Measurements from ENCODE around the gene MYLK. TPM values are rescaled to one million over a fixed set of nuclear protein-coding genes. Genes with fewer than 3 reads are reported as not detected.

Gene MYLK
- total and polyA plus RNA-seq, 10 of the 15 experiments (the other 5 are each of a cell fraction or from before 2014, with no cell fraction given) = 0.04 to 1.6 (median 0.42) TPM; not detected in 1

DNA sequence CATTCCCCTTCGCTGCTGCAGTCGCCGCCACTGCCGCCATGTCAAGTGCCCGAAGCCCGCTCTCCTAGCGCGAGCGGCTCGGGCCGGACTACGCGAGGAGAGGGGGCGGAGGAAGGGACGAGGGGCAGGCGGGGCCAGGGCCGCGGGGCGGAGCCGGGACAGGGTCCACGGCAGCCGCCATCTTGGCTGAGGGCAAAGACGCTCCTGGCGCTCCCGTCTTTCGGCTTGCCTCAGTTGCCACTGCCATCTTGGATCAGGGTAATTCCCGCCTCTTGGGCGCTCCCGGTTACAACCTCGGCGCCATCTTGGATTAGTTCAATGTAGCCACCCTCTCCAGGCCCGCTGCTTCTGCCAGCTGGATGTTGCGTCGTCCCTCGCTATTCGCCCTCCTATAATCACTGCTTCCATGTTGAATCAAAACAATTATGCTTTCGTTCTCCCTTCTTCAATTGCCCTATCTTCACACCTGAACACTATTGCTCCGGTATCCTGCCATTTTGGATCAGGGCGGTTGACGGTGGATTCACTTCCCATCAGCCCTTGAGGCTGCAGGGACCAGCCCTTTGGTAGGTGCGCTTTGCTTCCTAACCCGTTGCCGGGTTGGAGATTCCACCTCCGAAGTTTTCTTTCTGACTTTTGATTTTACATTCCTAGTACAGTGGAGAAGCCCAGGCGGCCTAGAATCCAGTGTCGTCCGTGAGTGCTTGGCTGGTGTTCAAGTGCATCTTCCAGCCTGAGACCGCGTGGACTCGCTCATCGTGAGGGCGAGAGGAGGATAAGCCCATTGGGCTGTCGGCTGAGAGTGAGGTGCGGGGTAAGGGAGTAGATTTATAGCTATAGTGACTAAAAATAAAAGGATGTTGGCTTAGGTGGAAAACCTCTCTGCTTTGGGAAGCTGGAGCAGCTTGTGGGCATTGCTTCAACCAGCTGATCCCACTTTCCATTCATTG lies 298.9 kb downstream of the MYLK start, which contains the start of gene HACD2:
HACD2 (minus strand) TSS at position 66 of the 950 bp plus-strand sequence; CDS start at position 40, 26 bp downstream.
- SMC1A ChIA-PET (ENCODE audit: uncharacterized antibody, unreplicated experiment) = interaction anchor here (0.7 to 2.5 kb wide), 7 partner anchors 9 to 24 kb away, joined by 3 to 12 read pairs (median 4); no protein-coding TSS in a partner anchor
- FAIRE-seq (peak; percentile 95), ATAC-seq (peak; percentile 95), DNase-seq (ENCODE audit: low read depth, low spot score) (peak; percentile 90)
- Histone ChIP-seq H2AFZ (ENCODE audit: control insufficient read depth, low read depth, low read length) (peak within 1 kb of the TSS; percentile 93), H3K9me3 (replicated peaks; ENCODE audit: control insufficient read depth, insufficient read depth, low read length) (peaks cover 7% of the 10 kb centered on the region), H3K4me1 (ENCODE audit: control insufficient read depth, insufficient read depth, low read length) (peaks cover 2% of the 10 kb centered on the region), H3K27me3 (replicated peaks in 1 of 2; ENCODE audit: control insufficient read depth in 2 of 2, insufficient read depth in 2 of 2, low read length in 1 of 2) (no peaks in the 10 kb centered on the region), H3K27ac (ENCODE audit: control insufficient read depth, insufficient read depth) (peak within 1 kb of the TSS; percentile 79), H3K79me2 (ENCODE audit: control insufficient read depth, insufficient read depth, low read length) (peaks cover 31% of the 10 kb centered on the region), H3K4me3 (peak within 1 kb of the TSS; percentile 86), H3K36me3 (ENCODE audit: control insufficient read depth in 2 of 2, insufficient read depth in 2 of 2, low read length in 1 of 2) (peaks cover 0 to 4% of the 10 kb centered on the region in 2 experiments; a peak in 1 of 4 replicates), H3K9ac (ENCODE audit: control insufficient read depth, insufficient read depth, low read length) (peak within 1 kb of the TSS; percentile 85), H3K4me2 (ENCODE audit: control insufficient read depth, insufficient read depth) (peak within 1 kb of the TSS; percentile 88), H4K20me1 (ENCODE audit: control insufficient read depth, insufficient read depth) (no peaks in the 10 kb centered on the region)
- in situ Hi-C loops (cut with MboI) (no loop called here), intact Hi-C loops (cut with micrococcal nuclease; ENCODE audit: unreplicated experiment) (no loop called here)
- under 1% methylated on average over 34 of the region's 54 CpGs for WGBS (ENCODE audit: insufficient coverage, insufficient replicate concordance, low lambda C conversion rate, missing lambda C conversion rate)
- RAD21 ChIA-PET (ENCODE audit: unreplicated experiment) = interaction anchor here (1.4 kb wide), 1 partner anchor 21 kb away, joined by 6 read pairs; no protein-coding TSS in a partner anchor
- CTCF ChIA-PET = interaction anchor here (0.8 to 4.3 kb wide), 6 partner anchors 10 to 64 kb away, joined by 3 to 30 read pairs (median 6); no protein-coding TSS in a partner anchor
- POLR2A ChIA-PET = interaction anchor here (1.2 to 3.6 kb wide), 6 partner anchors 10 to 48 kb away, joined by 3 to 19 read pairs (median 6); no protein-coding TSS in a partner anchor
- BruUV-seq (replicated peaks) = no TSS peak
- TF ChIP-seq GATAD2B (conservative IDR thresholded peaks at IDR 0.05; ENCODE audit: low read depth) = no peak
- peak; percentile 80 for TF ChIP-seq POLR2AphosphoS2 (IDR thresholded peaks at IDR 0.05; ENCODE audit: low read depth, low read length)
- TF ChIP-seq ZZZ3 (IDR thresholded peaks at IDR 0.05; ENCODE audit: control insufficient read depth, insufficient read length, low read depth) = no peak
- TF ChIP-seq, protein P1, sequence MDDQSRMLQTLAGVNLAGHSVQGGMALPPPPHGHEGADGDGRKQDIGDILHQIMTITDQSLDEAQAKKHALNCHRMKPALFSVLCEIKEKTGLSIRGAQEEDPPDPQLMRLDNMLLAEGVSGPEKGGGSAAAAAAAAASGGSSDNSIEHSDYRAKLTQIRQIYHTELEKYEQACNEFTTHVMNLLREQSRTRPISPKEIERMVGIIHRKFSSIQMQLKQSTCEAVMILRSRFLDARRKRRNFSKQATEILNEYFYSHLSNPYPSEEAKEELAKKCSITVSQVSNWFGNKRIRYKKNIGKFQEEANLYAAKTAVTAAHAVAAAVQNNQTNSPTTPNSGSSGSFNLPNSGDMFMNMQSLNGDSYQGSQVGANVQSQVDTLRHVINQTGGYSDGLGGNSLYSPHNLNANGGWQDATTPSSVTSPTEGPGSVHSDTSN (IDR thresholded peaks at IDR 0.05; ENCODE audit: insufficient replicate concordance, low read depth, low read length) = no peak
- no peak for TF ChIP-seq SRF (IDR thresholded peaks at IDR 0.05; ENCODE audit: low read depth in 2 of 2, low read length in 2 of 2)
- no peak for TF ChIP-seq STAT3 (IDR thresholded peaks at IDR 0.05; ENCODE audit: low read depth, low read length)
- TF ChIP-seq, protein P2, sequence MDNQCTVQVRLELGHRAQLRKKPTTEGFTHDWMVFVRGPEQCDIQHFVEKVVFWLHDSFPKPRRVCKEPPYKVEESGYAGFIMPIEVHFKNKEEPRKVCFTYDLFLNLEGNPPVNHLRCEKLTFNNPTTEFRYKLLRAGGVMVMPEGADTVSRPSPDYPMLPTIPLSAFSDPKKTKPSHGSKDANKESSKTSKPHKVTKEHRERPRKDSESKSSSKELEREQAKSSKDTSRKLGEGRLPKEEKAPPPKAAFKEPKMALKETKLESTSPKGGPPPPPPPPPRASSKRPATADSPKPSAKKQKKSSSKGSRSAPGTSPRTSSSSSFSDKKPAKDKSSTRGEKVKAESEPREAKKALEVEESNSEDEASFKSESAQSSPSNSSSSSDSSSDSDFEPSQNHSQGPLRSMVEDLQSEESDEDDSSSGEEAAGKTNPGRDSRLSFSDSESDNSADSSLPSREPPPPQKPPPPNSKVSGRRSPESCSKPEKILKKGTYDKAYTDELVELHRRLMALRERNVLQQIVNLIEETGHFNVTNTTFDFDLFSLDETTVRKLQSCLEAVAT (IDR thresholded peaks at IDR 0.05) = peak; percentile 96
- no peak for TF ChIP-seq KAT2A (conservative IDR thresholded peaks at IDR 0.05; ENCODE audit: control insufficient read depth, low read depth, low read length)
- TF ChIP-seq ZBED1 (IDR thresholded peaks at IDR 0.05; ENCODE audit: borderline replicate concordance) = no peak
- TF ChIP-seq SMAD5 (IDR thresholded peaks at IDR 0.05; ENCODE audit: low read depth) = peak; percentile 76
- TF ChIP-seq MTA2 (IDR thresholded peaks at IDR 0.05; ENCODE audit: low read depth) = peak; percentile 47
- TF ChIP-seq, protein P3, sequence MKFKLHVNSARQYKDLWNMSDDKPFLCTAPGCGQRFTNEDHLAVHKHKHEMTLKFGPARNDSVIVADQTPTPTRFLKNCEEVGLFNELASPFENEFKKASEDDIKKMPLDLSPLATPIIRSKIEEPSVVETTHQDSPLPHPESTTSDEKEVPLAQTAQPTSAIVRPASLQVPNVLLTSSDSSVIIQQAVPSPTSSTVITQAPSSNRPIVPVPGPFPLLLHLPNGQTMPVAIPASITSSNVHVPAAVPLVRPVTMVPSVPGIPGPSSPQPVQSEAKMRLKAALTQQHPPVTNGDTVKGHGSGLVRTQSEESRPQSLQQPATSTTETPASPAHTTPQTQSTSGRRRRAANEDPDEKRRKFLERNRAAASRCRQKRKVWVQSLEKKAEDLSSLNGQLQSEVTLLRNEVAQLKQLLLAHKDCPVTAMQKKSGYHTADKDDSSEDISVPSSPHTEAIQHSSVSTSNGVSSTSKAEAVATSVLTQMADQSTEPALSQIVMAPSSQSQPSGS (IDR thresholded peaks at IDR 0.05; ENCODE audit: low read length) = no peak
- 0 out of 4 replicates have a peak, but pooled peaks of 1 of the 2 experiments have one; percentile 26 for TF ChIP-seq EP300 (IDR thresholded peaks at IDR 0.05; ENCODE audit: borderline replicate concordance in 1 of 2, control insufficient read depth in 1 of 2, low read depth in 2 of 2, low read length in 2 of 2)
- TF ChIP-seq, protein P4, sequence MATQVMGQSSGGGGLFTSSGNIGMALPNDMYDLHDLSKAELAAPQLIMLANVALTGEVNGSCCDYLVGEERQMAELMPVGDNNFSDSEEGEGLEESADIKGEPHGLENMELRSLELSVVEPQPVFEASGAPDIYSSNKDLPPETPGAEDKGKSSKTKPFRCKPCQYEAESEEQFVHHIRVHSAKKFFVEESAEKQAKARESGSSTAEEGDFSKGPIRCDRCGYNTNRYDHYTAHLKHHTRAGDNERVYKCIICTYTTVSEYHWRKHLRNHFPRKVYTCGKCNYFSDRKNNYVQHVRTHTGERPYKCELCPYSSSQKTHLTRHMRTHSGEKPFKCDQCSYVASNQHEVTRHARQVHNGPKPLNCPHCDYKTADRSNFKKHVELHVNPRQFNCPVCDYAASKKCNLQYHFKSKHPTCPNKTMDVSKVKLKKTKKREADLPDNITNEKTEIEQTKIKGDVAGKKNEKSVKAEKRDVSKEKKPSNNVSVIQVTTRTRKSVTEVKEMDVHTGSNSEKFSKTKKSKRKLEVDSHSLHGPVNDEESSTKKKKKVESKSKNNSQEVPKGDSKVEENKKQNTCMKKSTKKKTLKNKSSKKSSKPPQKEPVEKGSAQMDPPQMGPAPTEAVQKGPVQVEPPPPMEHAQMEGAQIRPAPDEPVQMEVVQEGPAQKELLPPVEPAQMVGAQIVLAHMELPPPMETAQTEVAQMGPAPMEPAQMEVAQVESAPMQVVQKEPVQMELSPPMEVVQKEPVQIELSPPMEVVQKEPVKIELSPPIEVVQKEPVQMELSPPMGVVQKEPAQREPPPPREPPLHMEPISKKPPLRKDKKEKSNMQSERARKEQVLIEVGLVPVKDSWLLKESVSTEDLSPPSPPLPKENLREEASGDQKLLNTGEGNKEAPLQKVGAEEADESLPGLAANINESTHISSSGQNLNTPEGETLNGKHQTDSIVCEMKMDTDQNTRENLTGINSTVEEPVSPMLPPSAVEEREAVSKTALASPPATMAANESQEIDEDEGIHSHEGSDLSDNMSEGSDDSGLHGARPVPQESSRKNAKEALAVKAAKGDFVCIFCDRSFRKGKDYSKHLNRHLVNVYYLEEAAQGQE (IDR thresholded peaks at IDR 0.05; ENCODE audit: low read depth, low read length) = no peak
